ENCODE data around the gene ADCYAP1.

GRCh38 chr18:949724-950631 lies 45.3 kb downstream of the ADCYAP1 start:
- TF ChIP-seq, protein P1, sequence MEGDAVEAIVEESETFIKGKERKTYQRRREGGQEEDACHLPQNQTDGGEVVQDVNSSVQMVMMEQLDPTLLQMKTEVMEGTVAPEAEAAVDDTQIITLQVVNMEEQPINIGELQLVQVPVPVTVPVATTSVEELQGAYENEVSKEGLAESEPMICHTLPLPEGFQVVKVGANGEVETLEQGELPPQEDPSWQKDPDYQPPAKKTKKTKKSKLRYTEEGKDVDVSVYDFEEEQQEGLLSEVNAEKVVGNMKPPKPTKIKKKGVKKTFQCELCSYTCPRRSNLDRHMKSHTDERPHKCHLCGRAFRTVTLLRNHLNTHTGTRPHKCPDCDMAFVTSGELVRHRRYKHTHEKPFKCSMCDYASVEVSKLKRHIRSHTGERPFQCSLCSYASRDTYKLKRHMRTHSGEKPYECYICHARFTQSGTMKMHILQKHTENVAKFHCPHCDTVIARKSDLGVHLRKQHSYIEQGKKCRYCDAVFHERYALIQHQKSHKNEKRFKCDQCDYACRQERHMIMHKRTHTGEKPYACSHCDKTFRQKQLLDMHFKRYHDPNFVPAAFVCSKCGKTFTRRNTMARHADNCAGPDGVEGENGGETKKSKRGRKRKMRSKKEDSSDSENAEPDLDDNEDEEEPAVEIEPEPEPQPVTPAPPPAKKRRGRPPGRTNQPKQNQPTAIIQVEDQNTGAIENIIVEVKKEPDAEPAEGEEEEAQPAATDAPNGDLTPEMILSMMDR (optimal IDR thresholded peaks at IDR 0.05 in 1 of 3, IDR thresholded peaks at IDR 0.05 in 1 of 3, conservative IDR thresholded peaks at IDR 0.05 in 1 of 3; ENCODE audit: extremely low read depth in 1 of 3, insufficient read depth in 2 of 3, low read length in 3 of 3): no peak
- TF ChIP-seq EZH2 (IDR thresholded peaks at IDR 0.05; ENCODE audit: low read length): no peak

Measured in keratinocyte (primary cell).